PC-3 (cell line): Measurements from ENCODE around the gene CD48. TPM values are rescaled to one million over a fixed set of nuclear protein-coding genes. Genes with fewer than 3 reads are reported as not detected.

Source experiments
- ATAC-seq: fragments of 200-7000 bp; cut with Tn5 transposase; 2 replicates; pipeline ENCODE4 v1.9.1; 2020; ENCODE audit warnings: mild to moderate bottlenecking, moderate library complexity
- BruUV-seq: library from RNA; stranded (reverse); fragments of 400-500 nt; replicated peaks from 2 replicates; lab custom pipeline; 2021; lab: Mats Ljungman, UMichigan
- CTCF ChIA-PET: fragments of 300-600 bp; sonication (Branson Sonifier 250); formaldehyde crosslinking; loops from one replicate; lab custom pipeline; 2022; ENCODE audit warnings: antibody characterized with exemption; lab: Charles Lee
- POLR2A ChIA-PET: fragments of 300-600 bp; sonication (Branson Sonifier 250); formaldehyde crosslinking; loops from one replicate; lab custom pipeline; 2022; ENCODE audit warnings: antibody characterized with exemption; ENCODE audit not compliant: unreplicated experiment; lab: Charles Lee
- DNase-seq: peaks from one replicate; pipeline ENCODE4 v3.0.0-alpha.2; 2015
- H2AFZ ChIP-seq: fragments of 300-600 bp; sonication (generic); 2 replicates; pipeline ENCODE4 v1.6.0; 2016; ENCODE audit warnings: antibody characterized with exemption, low read length
- H3F3A ChIP-seq: fragments of 300-600 bp; sonication (generic); one replicate; pipeline ENCODE4 v1.6.0; 2017; ENCODE audit warnings: antibody characterized with exemption, low read length, control low read depth, mild to moderate bottlenecking; ENCODE audit not compliant: unreplicated experiment
- H3K27ac ChIP-seq: fragments of 300-600 bp; sonication (generic); 2 replicates; pipeline ENCODE4 v1.5.1; 2016; ENCODE audit warnings: mild to moderate bottlenecking, low read length
- H3K27me3 ChIP-seq: fragments of 300-600 bp; sonication (generic); 2 replicates; pipeline ENCODE4 v1.6.1; 2016; ENCODE audit warnings: low read length, mixed read lengths
- H3K36me3 ChIP-seq: fragments of 300-600 bp; sonication (generic); 2 replicates; pipeline ENCODE4 v1.6.1; 2016; ENCODE audit warnings: low read depth, mixed run types, low read length, mixed read lengths
- H3K4me1 ChIP-seq: fragments of 300-600 bp; sonication (generic); 2 replicates; pipeline ENCODE4 v1.5.1; 2016; ENCODE audit warnings: low read length; ENCODE audit not compliant: insufficient read depth
- H3K4me2 ChIP-seq: fragments of 300-600 bp; sonication (generic); 2 replicates; pipeline ENCODE4 v1.6.0; 2016; ENCODE audit warnings: low read length
- H3K4me3 ChIP-seq: fragments of 300-600 bp; sonication (generic); 2 replicates; pipeline ENCODE4 v1.5.1; 2016; ENCODE audit warnings: mild to moderate bottlenecking, low read length, mixed read lengths
- H3K79me2 ChIP-seq: fragments of 300-600 bp; sonication (generic); 2 replicates; pipeline ENCODE4 v1.6.1; 2017; ENCODE audit warnings: low read length, mixed read lengths
- H3K9ac ChIP-seq: fragments of 300-600 bp; sonication (generic); 2 replicates; pipeline ENCODE4 v1.6.0; 2016; ENCODE audit warnings: mild to moderate bottlenecking, low read length
- H3K9me2 ChIP-seq: fragments of 300-600 bp; sonication (generic); replicated peaks from 2 replicates; pipeline ENCODE4 v1.6.1; 2016; ENCODE audit warnings: mixed run types, low read length, mixed read lengths
- H3K9me3 ChIP-seq: fragments of 300-600 bp; sonication (generic); 2 replicates; pipeline ENCODE4 v1.6.1; 2016; ENCODE audit warnings: low read length, mixed read lengths
- H4K20me1 ChIP-seq: fragments of 300-600 bp; sonication (generic); 2 replicates; pipeline ENCODE4 v1.6.1; 2016; ENCODE audit warnings: low read length, mixed read lengths
- EZH2 ChIP-seq: fragments of 300-600 bp; sonication (generic); IDR thresholded peaks from one replicate; pipeline ENCODE4 v1.6.1; 2017; ENCODE audit warnings: antibody characterized with exemption, mild to moderate bottlenecking, low read length; ENCODE audit not compliant: unreplicated experiment
- EZH2phosphoT487 ChIP-seq: fragments of 300-600 bp; sonication (generic); IDR thresholded peaks from 2 replicates; pipeline ENCODE4 v1.6.1; 2018; ENCODE audit warnings: mild to moderate bottlenecking, antibody characterized with exemption, low read length, borderline replicate concordance
- intact Hi-C: fragments of 100-400 bp; cut with micrococcal nuclease; formaldehyde crosslinking; loops from 2 replicates; pipeline ENCODE4 v1.9.0; 2023
- total RNA-seq: library from RNA; depleted of rRNA; stranded (reverse); fragments of >200 nt; gene quantifications from 2 replicates; pipeline ENCODE4 v1.2.3, GENCODE V29; 2014
- TF ChIP-seq, protein P1 (sequence below): fragments of 300-600 bp; sonication (generic); conservative IDR thresholded peaks from 2 replicates; pipeline ENCODE4 v1.5.1; 2017; ENCODE audit warnings: antibody characterized with exemption, low read depth, mild to moderate bottlenecking, low read length

The CD48 gene
- total RNA-seq, 1 experiment from 2014 or later = not detected

DNA sequence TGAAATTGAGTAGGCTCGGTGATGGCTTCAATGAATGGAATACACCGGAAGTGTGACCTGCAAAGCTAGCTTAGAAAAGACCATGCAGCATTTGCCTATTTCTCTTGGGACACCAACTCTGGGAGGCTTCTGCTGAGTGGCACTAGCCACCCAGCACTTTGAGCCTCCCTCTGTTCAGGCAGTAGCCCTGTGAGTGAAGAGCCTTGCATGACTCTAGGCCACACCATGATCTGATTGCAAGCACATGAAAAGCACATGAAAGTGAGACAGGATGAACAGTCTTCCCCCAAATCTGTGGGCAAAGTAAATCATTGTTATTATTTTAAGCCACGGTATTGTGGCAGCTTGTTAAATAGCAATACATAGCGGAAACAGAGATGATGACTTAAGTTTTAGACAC is 2.8 kb downstream of the CD48 start:
- Histone ChIP-seq H3F3A (no peaks in the 10 kb centered on the region), H3K4me1 (no peaks in the 10 kb centered on the region), H3K9me3 (no peaks in the 10 kb centered on the region), H3K27me3 (peaks cover 95% of the 10 kb centered on the region), H3K36me3 (no peaks in the 10 kb centered on the region), H3K4me2 (no peak overlapping the region), H2AFZ (no peak overlapping the region), H3K9ac (no peak overlapping the region), H3K9me2 (no peaks in the 10 kb centered on the region), H3K27ac (no peak overlapping the region), H4K20me1 (no peaks in the 10 kb centered on the region), H3K4me3 (no peak overlapping the region), H3K79me2 (no peaks in the 10 kb centered on the region)
- ChIA-PET POLR2A (no interaction called here), CTCF (no interaction called here)
- no peak for TF ChIP-seq EZH2
- TF ChIP-seq, protein P1, sequence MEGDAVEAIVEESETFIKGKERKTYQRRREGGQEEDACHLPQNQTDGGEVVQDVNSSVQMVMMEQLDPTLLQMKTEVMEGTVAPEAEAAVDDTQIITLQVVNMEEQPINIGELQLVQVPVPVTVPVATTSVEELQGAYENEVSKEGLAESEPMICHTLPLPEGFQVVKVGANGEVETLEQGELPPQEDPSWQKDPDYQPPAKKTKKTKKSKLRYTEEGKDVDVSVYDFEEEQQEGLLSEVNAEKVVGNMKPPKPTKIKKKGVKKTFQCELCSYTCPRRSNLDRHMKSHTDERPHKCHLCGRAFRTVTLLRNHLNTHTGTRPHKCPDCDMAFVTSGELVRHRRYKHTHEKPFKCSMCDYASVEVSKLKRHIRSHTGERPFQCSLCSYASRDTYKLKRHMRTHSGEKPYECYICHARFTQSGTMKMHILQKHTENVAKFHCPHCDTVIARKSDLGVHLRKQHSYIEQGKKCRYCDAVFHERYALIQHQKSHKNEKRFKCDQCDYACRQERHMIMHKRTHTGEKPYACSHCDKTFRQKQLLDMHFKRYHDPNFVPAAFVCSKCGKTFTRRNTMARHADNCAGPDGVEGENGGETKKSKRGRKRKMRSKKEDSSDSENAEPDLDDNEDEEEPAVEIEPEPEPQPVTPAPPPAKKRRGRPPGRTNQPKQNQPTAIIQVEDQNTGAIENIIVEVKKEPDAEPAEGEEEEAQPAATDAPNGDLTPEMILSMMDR = no peak
- TF ChIP-seq EZH2phosphoT487 = no peak
- ATAC-seq (no peak), DNase-seq (no peak)
- BruUV-seq = no TSS peak
- intact Hi-C loops = no loop called here

DNA sequence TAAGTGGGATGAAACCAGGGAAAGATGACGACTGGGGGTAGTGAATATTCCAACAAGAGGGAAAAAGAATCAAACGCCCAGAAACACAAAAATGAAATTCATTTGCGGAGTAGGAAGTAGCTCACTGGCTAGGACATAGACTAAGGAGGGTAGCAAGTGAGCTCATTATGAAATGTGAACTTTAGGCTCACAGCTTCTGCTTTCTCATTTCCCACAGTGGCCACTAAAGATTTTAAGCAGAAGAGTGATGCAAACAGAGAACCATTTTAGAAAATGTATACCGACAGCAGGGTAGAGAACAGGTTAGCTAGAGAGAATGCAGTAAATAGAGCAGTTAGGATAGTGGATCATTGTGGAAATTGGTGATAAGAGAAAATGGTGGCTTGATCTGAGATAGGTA is 3.5 kb downstream of the CD48 start:
- intact Hi-C loops = no loop called here
- Histone ChIP-seq H3K79me2 (no peaks in the 10 kb centered on the region), H4K20me1 (no peaks in the 10 kb centered on the region), H3F3A (no peaks in the 10 kb centered on the region), H3K4me2 (no peak overlapping the region), H3K27me3 (peaks cover 97% of the 10 kb centered on the region), H3K9ac (no peak overlapping the region), H2AFZ (no peak overlapping the region), H3K4me1 (no peaks in the 10 kb centered on the region), H3K9me2 (no peaks in the 10 kb centered on the region), H3K9me3 (no peaks in the 10 kb centered on the region), H3K4me3 (no peak overlapping the region), H3K27ac (no peak overlapping the region), H3K36me3 (no peaks in the 10 kb centered on the region)
- BruUV-seq = no TSS peak
- CTCF ChIA-PET = no interaction called here
- TF ChIP-seq, protein P1 = no peak
- TF ChIP-seq EZH2phosphoT487 (no peak), EZH2 (no peak)
- ATAC-seq (no peak), DNase-seq (no peak)
- POLR2A ChIA-PET = no interaction called here

DNA sequence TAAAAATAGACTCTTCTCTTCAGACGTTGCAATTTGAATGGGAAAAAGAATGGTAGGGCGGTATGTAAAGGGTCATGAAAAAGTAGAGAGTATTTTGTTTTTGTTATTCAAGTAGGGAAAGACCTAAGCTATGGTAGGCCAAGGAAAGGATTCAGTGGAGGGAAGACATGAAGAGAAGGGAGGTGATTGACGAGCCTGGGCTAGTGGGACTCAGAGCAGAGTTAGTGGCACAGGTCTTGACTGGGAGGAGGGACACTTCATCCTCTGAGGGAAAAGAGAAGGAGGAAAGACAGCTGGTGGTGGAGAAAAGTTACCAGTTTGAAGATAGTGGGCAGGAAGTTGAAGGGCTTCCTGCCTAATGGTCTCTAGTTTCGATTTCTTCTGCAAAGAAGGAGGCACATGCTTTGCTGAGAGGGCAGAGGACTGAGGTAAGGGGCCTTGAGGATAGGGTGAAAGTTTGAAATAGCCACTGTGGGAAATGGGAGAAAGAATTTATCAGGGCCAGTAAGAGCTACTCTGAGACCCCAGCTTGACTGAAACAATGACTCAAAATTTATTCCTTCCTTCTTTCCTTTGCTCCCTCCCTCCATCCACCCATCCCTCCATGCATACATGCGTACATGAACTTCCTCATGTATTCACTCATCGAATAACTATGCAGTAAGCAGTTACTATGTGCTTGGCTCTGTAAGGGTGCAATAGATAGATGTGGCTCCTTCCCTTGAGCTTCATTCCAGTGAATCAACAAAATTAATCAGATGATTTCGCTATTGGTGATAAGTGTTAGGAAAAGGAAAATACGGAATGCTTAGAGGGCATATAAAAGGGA is 4.2 kb downstream of the CD48 start:
- no peak for ATAC-seq
- Histone ChIP-seq H3K4me1 (no peaks in the 10 kb centered on the region), H3K79me2 (no peaks in the 10 kb centered on the region), H3K4me2 (no peak overlapping the region), H3K9ac (no peak overlapping the region), H3F3A (no peaks in the 10 kb centered on the region), H3K4me3 (no peak overlapping the region), H4K20me1 (no peaks in the 10 kb centered on the region), H3K36me3 (no peaks in the 10 kb centered on the region), H3K9me2 (no peaks in the 10 kb centered on the region), H3K27me3 (peaks cover 97% of the 10 kb centered on the region), H3K9me3 (no peaks in the 10 kb centered on the region), H3K27ac (no peak overlapping the region), H2AFZ (no peak overlapping the region)
- TF ChIP-seq EZH2phosphoT487 (no peak), EZH2 (no peak)
- TF ChIP-seq, protein P1 = no peak
- intact Hi-C loops = no loop called here
- POLR2A ChIA-PET = no interaction called here
- DNase-seq = no peak
- CTCF ChIA-PET = no interaction called here
- no TSS peak for BruUV-seq
